Uterus (tissue), 2 donors: Measurements from ENCODE around the gene SLC22A23.

ENCODE experiments used
- POLR2A ChIP-seq, 2 donors: fragments of 450-650 bp; IDR thresholded peaks; one replicate each; pipeline ENCODE4 v1.6.1; 2016; ENCODE audit warnings: antibody characterized with exemption in 2 of 2, mild to moderate bottlenecking in 1 of 2, moderate library complexity in 1 of 2
- TF ChIP-seq, protein P1 (sequence below), 4 experiments: fragments of 200-600 bp in 2 of 4; fragments of 450-650 bp in 2 of 4; sonication (generic) in 2 of 4; IDR thresholded peaks; one replicate each; pipeline ENCODE4 v1.5.1; 2016 to 2019; ENCODE audit warnings: antibody characterized with exemption in 4 of 4, mild to moderate bottlenecking in 2 of 4, moderate library complexity in 1 of 4

DNA sequence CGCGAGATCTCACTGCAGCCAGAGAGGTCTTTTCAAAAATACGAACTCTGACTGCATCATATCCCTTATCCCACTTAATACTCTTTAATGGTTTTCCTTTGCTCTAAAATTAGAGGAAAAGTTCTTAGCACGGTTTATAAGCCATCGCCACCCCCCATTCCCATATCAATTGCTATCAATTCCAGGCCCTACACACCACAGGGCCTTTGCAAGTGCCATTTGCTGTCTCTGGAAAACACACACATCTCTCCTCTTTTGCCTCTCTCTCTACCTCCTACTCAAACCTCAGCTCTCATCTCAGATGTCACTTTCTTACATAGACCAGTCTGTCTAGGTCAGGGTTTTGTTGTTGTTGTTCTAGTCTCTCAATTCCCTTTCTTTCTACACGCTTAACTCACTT is 9.8 kb downstream of the SLC22A23 start:
- TF ChIP-seq, protein P1, sequence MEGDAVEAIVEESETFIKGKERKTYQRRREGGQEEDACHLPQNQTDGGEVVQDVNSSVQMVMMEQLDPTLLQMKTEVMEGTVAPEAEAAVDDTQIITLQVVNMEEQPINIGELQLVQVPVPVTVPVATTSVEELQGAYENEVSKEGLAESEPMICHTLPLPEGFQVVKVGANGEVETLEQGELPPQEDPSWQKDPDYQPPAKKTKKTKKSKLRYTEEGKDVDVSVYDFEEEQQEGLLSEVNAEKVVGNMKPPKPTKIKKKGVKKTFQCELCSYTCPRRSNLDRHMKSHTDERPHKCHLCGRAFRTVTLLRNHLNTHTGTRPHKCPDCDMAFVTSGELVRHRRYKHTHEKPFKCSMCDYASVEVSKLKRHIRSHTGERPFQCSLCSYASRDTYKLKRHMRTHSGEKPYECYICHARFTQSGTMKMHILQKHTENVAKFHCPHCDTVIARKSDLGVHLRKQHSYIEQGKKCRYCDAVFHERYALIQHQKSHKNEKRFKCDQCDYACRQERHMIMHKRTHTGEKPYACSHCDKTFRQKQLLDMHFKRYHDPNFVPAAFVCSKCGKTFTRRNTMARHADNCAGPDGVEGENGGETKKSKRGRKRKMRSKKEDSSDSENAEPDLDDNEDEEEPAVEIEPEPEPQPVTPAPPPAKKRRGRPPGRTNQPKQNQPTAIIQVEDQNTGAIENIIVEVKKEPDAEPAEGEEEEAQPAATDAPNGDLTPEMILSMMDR (IDR thresholded peaks at IDR 0.05), result no peak
- no peak for TF ChIP-seq POLR2A (IDR thresholded peaks at IDR 0.05)
